Measurements from ENCODE around the gene CERK.

DNA sequence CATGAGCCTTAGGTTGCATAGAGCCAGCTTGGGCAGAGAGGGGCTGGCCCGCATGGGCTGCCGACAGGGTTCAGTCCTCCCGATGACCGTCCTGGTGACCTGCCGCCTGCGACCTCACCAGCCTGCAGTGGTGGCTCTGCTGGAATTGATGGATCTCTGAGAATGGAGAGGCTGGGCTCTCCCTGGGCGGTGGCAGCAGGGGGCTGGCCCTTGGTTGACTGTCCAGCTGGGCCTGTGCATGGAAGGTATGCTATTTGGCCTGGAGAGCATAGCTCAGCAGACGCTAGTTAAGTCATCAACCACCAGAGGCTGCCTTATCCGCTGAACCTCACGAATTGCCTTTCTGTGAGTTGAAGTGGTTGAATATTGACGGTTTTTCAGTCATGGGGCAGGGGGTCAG lies 98.2 kb downstream of the CERK start:
- TF ChIP-seq, protein P1, sequence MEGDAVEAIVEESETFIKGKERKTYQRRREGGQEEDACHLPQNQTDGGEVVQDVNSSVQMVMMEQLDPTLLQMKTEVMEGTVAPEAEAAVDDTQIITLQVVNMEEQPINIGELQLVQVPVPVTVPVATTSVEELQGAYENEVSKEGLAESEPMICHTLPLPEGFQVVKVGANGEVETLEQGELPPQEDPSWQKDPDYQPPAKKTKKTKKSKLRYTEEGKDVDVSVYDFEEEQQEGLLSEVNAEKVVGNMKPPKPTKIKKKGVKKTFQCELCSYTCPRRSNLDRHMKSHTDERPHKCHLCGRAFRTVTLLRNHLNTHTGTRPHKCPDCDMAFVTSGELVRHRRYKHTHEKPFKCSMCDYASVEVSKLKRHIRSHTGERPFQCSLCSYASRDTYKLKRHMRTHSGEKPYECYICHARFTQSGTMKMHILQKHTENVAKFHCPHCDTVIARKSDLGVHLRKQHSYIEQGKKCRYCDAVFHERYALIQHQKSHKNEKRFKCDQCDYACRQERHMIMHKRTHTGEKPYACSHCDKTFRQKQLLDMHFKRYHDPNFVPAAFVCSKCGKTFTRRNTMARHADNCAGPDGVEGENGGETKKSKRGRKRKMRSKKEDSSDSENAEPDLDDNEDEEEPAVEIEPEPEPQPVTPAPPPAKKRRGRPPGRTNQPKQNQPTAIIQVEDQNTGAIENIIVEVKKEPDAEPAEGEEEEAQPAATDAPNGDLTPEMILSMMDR (IDR thresholded peaks at IDR 0.05; ENCODE audit: low read depth, low read length): no peak
- TF ChIP-seq EZH2phosphoT487 (IDR thresholded peaks at IDR 0.05; ENCODE audit: low read depth): no peak

All from OCI-LY3 (cell line).